ENCODE measurements around the gene CACNG1. TPM values are rescaled to one million over a fixed set of nuclear protein-coding genes. Genes with fewer than 3 reads are reported as not detected.
"Not testable (repeated sequence)": the region's sequence is repeated elsewhere in the genome, so short reads cannot be mapped to it uniquely, and the experiment has no call there.

CACNG1 gene
- total and polyA plus RNA-seq, 11 donors, result not detected

- intact Hi-C loops (cut with DNase I), result no loop called here
- 88 to 100% (median 99%) methylated on average over 1 of the region's 1 CpG for WGBS, 4 donors
- no peak overlapping the region for H3K27ac ChIP-seq
These were observed 52.3 kb downstream of the CACNG1 start for GRCh38 chr17:67096609-67097008.

GRCh38 chr17:67098006-67098405 lies 53.7 kb downstream of the CACNG1 start:
- 76 to 94% (median 87%) methylated on average over 1 of the region's 1 CpG for WGBS, 4 donors
- no peaks in the 10 kb centered on the region for H3K9me3 ChIP-seq
- intact Hi-C loops (cut with DNase I), result no loop called here
- H3K27me3 ChIP-seq, result no peaks in the 10 kb centered on the region
- H3K27ac ChIP-seq, result no peak overlapping the region
- ATAC-seq (peak in 2 of 4 donors; percentile 45 to 65), DNase-seq (no peak)
- H3K4me3 ChIP-seq, result no peak overlapping the region
- peaks cover 0 to 33% (median 5%) of the 10 kb centered on the region in 12 donors for H3K4me1 ChIP-seq
- TF ChIP-seq CTCF (IDR thresholded peaks at IDR 0.05), result no peak
- TF ChIP-seq POLR2A (IDR thresholded peaks at IDR 0.05), result no peak
- peaks cover 0 to 11% (median 0%) of the 10 kb centered on the region in 9 donors for H3K36me3 ChIP-seq

More at GRCh38 chr17:67096609-67097008, 52.3 kb downstream of the CACNG1 start:
- DNase-seq (no peak), ATAC-seq (no peak)
- Histone ChIP-seq H3K4me3 (no peak overlapping the region), H3K9me3 (no peaks in the 10 kb centered on the region), H3K4me1 (peaks cover 0 to 20% (median 5%) of the 10 kb centered on the region in 12 donors), H3K36me3 (peaks cover 0 to 11% (median 0%) of the 10 kb centered on the region in 9 donors), H3K27me3 (no peaks in the 10 kb centered on the region)
- TF ChIP-seq CTCF (IDR thresholded peaks at IDR 0.05) (no peak), POLR2A (IDR thresholded peaks at IDR 0.05) (no peak)

- DNase-seq; H3K27ac ChIP-seq; H3K27me3 ChIP-seq; intact Hi-C loops (cut with DNase I); H3K4me3 ChIP-seq; H3K9me3 ChIP-seq; ATAC-seq: not testable (repeated sequence)
- WGBS, 4 donors, result 95 to 98% (median 97%) methylated on average over 7 of the region's 7 CpGs
- H3K36me3 ChIP-seq, result peaks cover 0 to 57% (median 40%) of the 10 kb centered on the region in 9 donors
- peaks cover 0 to 25% (median 6%) of the 10 kb centered on the region in 12 donors for H3K4me1 ChIP-seq
These were observed 60.3 kb downstream of the CACNG1 start for GRCh38 chr17:67104641-67105040.

GRCh38 chr17:67105213-67105612 lies 60.9 kb downstream of the CACNG1 start:
- peaks cover 0 to 62% (median 46%) of the 10 kb centered on the region in 9 donors for H3K36me3 ChIP-seq
- intact Hi-C loops (cut with DNase I), result no loop called here

More at GRCh38 chr17:67105213-67105612, 60.9 kb downstream of the CACNG1 start:
- H3K4me1 ChIP-seq, result peaks cover 0 to 25% (median 4%) of the 10 kb centered on the region in 12 donors
- no peak overlapping the region for H3K27ac ChIP-seq
- no peaks in the 10 kb centered on the region for H3K9me3 ChIP-seq
- no peak for TF ChIP-seq POLR2A (IDR thresholded peaks at IDR 0.05)
- no peak for TF ChIP-seq CTCF (IDR thresholded peaks at IDR 0.05)
- H3K4me3 ChIP-seq, result no peak overlapping the region
- DNase-seq (no peak), ATAC-seq (peak; percentile 37 to 71 (median 50))
- H3K27me3 ChIP-seq, result no peaks in the 10 kb centered on the region

Other genes with a start within 250 kb of the CACNG1 start
- not detected for gene CACNG5, start 209.4 kb upstream of the CACNG1 start, total RNA-seq
- gene CACNG5, start 209.4 kb upstream of the CACNG1 start, polyA plus RNA-seq, result not detected
- gene CACNG4, start 79.8 kb upstream of the CACNG1 start, total RNA-seq, result under 1 TPM in 2 of 9 donors, not detected in 7; 0.33 to 0.88 TPM
- under 1 TPM in 1 of 2 donors, not detected in 1; 0.08 TPM for gene CACNG4, start 79.8 kb upstream of the CACNG1 start, polyA plus RNA-seq
- gene HELZ, start 200.6 kb downstream of the CACNG1 start, total RNA-seq, result 10 to 100 TPM; 26.3 to 48.4 (median 32.5) TPM
- gene HELZ, start 200.6 kb downstream of the CACNG1 start, polyA plus RNA-seq, result 1 to 10 TPM; 5.1 to 7.0 TPM

Measured in heart left ventricle (tissue), 16 donors.